Measurements from ENCODE around the gene TEX47. TPM values are rescaled to one million over a fixed set of nuclear protein-coding genes. Genes with fewer than 3 reads are reported as not detected.

TEX47 gene
- total RNA-seq, 1 experiment from 2014 or later = not detected

DNA sequence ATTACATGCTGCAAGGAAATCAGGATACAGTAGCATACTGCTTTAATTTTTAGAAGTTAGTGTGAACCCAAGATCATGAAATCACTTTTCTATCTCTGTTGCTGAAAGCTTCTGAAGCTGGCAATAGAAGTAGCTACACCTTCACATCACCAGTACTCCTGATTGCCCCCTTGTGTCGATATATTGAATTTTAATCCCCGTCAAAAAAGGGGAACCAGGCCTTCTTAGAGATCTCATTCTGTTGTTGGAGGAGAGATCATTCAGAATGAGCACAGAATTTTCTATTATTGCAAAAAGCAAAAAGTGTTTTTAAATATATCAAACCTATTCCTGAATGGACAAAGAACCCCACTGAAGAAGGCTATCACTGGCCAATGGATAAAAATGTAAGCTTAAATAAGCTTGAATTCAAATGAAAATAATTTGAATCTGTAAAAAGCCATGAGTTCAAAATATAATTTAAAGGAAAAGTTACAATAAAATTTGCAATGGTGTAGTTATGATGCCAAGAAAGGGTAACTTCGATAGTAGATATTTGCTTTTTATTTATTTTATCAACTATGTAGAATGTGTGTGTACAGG lies 39.7 kb upstream of the TEX47 start:
- ChIA-PET CTCF (interaction anchor here (0.6 to 1.3 kb wide), 4 partner anchors 315 to 1417 kb away, joined by 3 to 6 read pairs (median 4); no protein-coding TSS in a partner anchor), POLR2A (ENCODE audit: unreplicated experiment) (no interaction called here)
- Histone ChIP-seq H2AFZ (ENCODE audit: low read length) (no peak overlapping the region), H3K27me3 (ENCODE audit: low read length) (no peaks in the 10 kb centered on the region), H3K4me3 (ENCODE audit: low read length) (no peak overlapping the region), H3K4me2 (ENCODE audit: low read length) (no peak overlapping the region), H4K20me1 (ENCODE audit: low read length) (no peaks in the 10 kb centered on the region), H3K36me3 (ENCODE audit: low read depth, low read length) (no peaks in the 10 kb centered on the region), H3K27ac (ENCODE audit: low read length) (no peak overlapping the region), H3K79me2 (ENCODE audit: low read length) (no peaks in the 10 kb centered on the region), H3K9me3 (ENCODE audit: low read length) (no peaks in the 10 kb centered on the region), H3K9me2 (replicated peaks; ENCODE audit: low read length) (no peaks in the 10 kb centered on the region), H3F3A (ENCODE audit: low read length, unreplicated experiment) (no peaks in the 10 kb centered on the region), H3K4me1 (ENCODE audit: insufficient read depth, low read length) (no peaks in the 10 kb centered on the region), H3K9ac (ENCODE audit: low read length) (no peak overlapping the region)
- BruUV-seq (replicated peaks) = no TSS peak
- intact Hi-C loops (cut with micrococcal nuclease) = loop anchor here (2.0 to 5.0 kb wide), 2 partner anchors 288 to 593 kb away; no protein-coding TSS in a partner anchor
- TF ChIP-seq, protein P1, sequence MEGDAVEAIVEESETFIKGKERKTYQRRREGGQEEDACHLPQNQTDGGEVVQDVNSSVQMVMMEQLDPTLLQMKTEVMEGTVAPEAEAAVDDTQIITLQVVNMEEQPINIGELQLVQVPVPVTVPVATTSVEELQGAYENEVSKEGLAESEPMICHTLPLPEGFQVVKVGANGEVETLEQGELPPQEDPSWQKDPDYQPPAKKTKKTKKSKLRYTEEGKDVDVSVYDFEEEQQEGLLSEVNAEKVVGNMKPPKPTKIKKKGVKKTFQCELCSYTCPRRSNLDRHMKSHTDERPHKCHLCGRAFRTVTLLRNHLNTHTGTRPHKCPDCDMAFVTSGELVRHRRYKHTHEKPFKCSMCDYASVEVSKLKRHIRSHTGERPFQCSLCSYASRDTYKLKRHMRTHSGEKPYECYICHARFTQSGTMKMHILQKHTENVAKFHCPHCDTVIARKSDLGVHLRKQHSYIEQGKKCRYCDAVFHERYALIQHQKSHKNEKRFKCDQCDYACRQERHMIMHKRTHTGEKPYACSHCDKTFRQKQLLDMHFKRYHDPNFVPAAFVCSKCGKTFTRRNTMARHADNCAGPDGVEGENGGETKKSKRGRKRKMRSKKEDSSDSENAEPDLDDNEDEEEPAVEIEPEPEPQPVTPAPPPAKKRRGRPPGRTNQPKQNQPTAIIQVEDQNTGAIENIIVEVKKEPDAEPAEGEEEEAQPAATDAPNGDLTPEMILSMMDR (conservative IDR thresholded peaks at IDR 0.05; ENCODE audit: low read depth, low read length) = peak; percentile 56
- TF ChIP-seq EZH2 (IDR thresholded peaks at IDR 0.05; ENCODE audit: low read length, unreplicated experiment) = no peak
- DNase-seq (peak; percentile 57), ATAC-seq (peak; percentile 54)

DNA sequence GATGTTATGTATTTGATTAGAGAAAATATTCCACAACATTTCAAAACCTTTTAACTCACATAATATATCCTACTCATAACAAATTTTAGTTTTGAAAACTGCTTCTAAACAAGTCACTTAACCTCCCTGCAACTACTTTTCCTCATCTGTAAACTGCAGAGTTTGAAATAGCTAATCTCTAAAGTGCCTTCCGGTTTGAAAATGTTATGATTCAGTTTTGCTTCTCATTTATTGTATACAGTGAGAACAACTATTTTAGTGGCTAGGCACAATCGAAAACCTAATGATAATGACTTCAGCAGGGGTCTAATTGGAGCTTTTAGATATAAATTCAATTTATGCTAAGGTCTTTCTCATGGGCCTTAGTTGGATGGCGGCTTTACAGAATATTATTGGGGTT lies 30.7 kb upstream of the TEX47 start:
- Histone ChIP-seq H3K27ac (ENCODE audit: low read length) (no peak overlapping the region), H3K36me3 (ENCODE audit: low read depth, low read length) (no peaks in the 10 kb centered on the region), H3K9ac (ENCODE audit: low read length) (no peak overlapping the region), H3K9me2 (replicated peaks; ENCODE audit: low read length) (no peaks in the 10 kb centered on the region), H3K79me2 (ENCODE audit: low read length) (no peaks in the 10 kb centered on the region), H3K27me3 (ENCODE audit: low read length) (no peaks in the 10 kb centered on the region), H3K4me3 (ENCODE audit: low read length) (no peak overlapping the region), H3K4me1 (ENCODE audit: insufficient read depth, low read length) (no peaks in the 10 kb centered on the region), H2AFZ (ENCODE audit: low read length) (no peak overlapping the region), H4K20me1 (ENCODE audit: low read length) (no peaks in the 10 kb centered on the region), H3F3A (ENCODE audit: low read length, unreplicated experiment) (no peaks in the 10 kb centered on the region), H3K9me3 (ENCODE audit: low read length) (no peaks in the 10 kb centered on the region), H3K4me2 (ENCODE audit: low read length) (no peak overlapping the region)
- ATAC-seq (no peak), DNase-seq (no peak)
- ChIA-PET CTCF (no interaction called here), POLR2A (ENCODE audit: unreplicated experiment) (no interaction called here)
- intact Hi-C loops (cut with micrococcal nuclease) = no loop called here
- no TSS peak for BruUV-seq (replicated peaks)
- TF ChIP-seq EZH2 (IDR thresholded peaks at IDR 0.05; ENCODE audit: low read length, unreplicated experiment) (no peak), EZH2phosphoT487 (IDR thresholded peaks at IDR 0.05; ENCODE audit: borderline replicate concordance, low read length) (no peak)
- TF ChIP-seq, protein P1 (conservative IDR thresholded peaks at IDR 0.05; ENCODE audit: low read depth, low read length) = no peak

DNA sequence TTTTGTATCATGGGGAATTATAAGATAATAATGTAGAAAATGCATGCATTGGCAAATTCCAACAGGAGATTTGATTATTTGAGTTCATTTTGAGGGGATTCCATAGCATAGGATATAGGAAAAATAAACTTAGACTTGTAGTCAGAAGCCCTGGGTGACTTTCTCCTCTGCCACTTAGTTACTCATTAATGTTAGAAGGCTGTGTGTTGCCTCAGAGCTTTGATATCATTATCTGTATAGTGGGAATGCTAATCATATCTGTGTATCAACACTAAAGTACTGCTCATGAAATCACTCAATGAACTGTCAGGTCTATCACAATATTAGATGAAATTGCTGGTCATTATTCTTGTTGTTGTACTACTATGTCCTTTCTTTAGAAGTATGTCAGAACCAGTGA lies 23.0 kb upstream of the TEX47 start:
- no peaks in the 10 kb centered on the region for H3K27me3 ChIP-seq (ENCODE audit: low read length)
- H4K20me1 ChIP-seq (ENCODE audit: low read length) = no peaks in the 10 kb centered on the region
- H3K9me3 ChIP-seq (ENCODE audit: low read length) = no peaks in the 10 kb centered on the region
- no peak overlapping the region for H2AFZ ChIP-seq (ENCODE audit: low read length)
- no peaks in the 10 kb centered on the region for H3F3A ChIP-seq (ENCODE audit: low read length, unreplicated experiment)
- no peak overlapping the region for H3K4me3 ChIP-seq (ENCODE audit: low read length)
- H3K36me3 ChIP-seq (ENCODE audit: low read depth, low read length) = no peaks in the 10 kb centered on the region
- ATAC-seq (no peak), DNase-seq (no peak)
- H3K9me2 ChIP-seq (replicated peaks; ENCODE audit: low read length) = no peaks in the 10 kb centered on the region
- no TSS peak for BruUV-seq (replicated peaks)
- H3K4me1 ChIP-seq (ENCODE audit: insufficient read depth, low read length) = no peaks in the 10 kb centered on the region
- intact Hi-C loops (cut with micrococcal nuclease) = no loop called here
- no peak overlapping the region for H3K4me2 ChIP-seq (ENCODE audit: low read length)
- TF ChIP-seq, protein P1 (conservative IDR thresholded peaks at IDR 0.05; ENCODE audit: low read depth, low read length) = no peak
- TF ChIP-seq EZH2phosphoT487 (IDR thresholded peaks at IDR 0.05; ENCODE audit: borderline replicate concordance, low read length) (no peak), EZH2 (IDR thresholded peaks at IDR 0.05; ENCODE audit: low read length, unreplicated experiment) (no peak)
- H3K27ac ChIP-seq (ENCODE audit: low read length) = no peak overlapping the region
- H3K79me2 ChIP-seq (ENCODE audit: low read length) = no peaks in the 10 kb centered on the region
- H3K9ac ChIP-seq (ENCODE audit: low read length) = no peak overlapping the region
- ChIA-PET POLR2A (ENCODE audit: unreplicated experiment) (no interaction called here), CTCF (no interaction called here)
